Vagina (tissue), 2 donors: Measurements from ENCODE around the gene MBOAT2. TPM values are rescaled to one million over a fixed set of nuclear protein-coding genes. Genes with fewer than 3 reads are reported as not detected.

Experiments
- DNase-seq, 2 donors: peaks; one replicate each; pipeline ENCODE4 v3.0.0-alpha.2; 2017; ENCODE audit errors: extremely low spot score in 2 of 2
- H3K27ac ChIP-seq: fragments of 200-600 bp; sonication (generic); one replicate; pipeline ENCODE4 v1.5.1; 2019
- H3K27me3 ChIP-seq: fragments of 200-600 bp; sonication (generic); one replicate; pipeline ENCODE4 v1.5.1; 2019
- H3K36me3 ChIP-seq, 2 donors: fragments of 200-600 bp; sonication (generic); one replicate each; pipeline ENCODE4 v1.5.1; 2017 to 2019
- H3K4me1 ChIP-seq: fragments of 200-600 bp; sonication (generic); one replicate; pipeline ENCODE4 v1.5.1; 2019
- H3K4me3 ChIP-seq, 2 donors: fragments of 200-600 bp; sonication (generic); 1 replicate in 1 of 2; 2 replicates in 1 of 2; pipeline ENCODE4 v1.5.1; 2016 to 2019
- H3K9me3 ChIP-seq: fragments of 200-600 bp; sonication (generic); one replicate; pipeline ENCODE4 v1.5.1; 2019
- CTCF ChIP-seq, 3 experiments: fragments of 450-650 bp in 2 of 3; fragments of 200-600 bp in 1 of 3; sonication (generic) in 1 of 3; IDR thresholded peaks; one replicate each; pipeline ENCODE4 v1.5.1; 2017 to 2019; ENCODE audit warnings: antibody characterized with exemption in 3 of 3, mild to moderate bottlenecking in 2 of 3, moderate library complexity in 2 of 3
- POLR2A ChIP-seq, 2 donors: fragments of 450-650 bp; IDR thresholded peaks; one replicate each; pipeline ENCODE4 v1.6.1; 2017; ENCODE audit warnings: antibody characterized with exemption in 2 of 2, mild to moderate bottlenecking in 2 of 2, moderate library complexity in 2 of 2
- POLR2AphosphoS5 ChIP-seq, 2 donors: sonication (generic); formaldehyde crosslinking; IDR thresholded peaks; one replicate each; pipeline ENCODE4 v1.9.0; 2017; ENCODE audit warnings: antibody characterized with exemption in 2 of 2, mild to moderate bottlenecking in 2 of 2, low read depth in 1 of 2; ENCODE audit not compliant: insufficient read depth in 1 of 2
- intact Hi-C: fragments of 100-400 bp; cut with DNase I; formaldehyde crosslinking; loops from one replicate; pipeline ENCODE4 v1.15.1; 2023
- total RNA-seq: library from RNA; depleted of rRNA; stranded (reverse); fragments of >200 nt; gene quantifications from one replicate; pipeline ENCODE4 v1.2.3, GENCODE V29; 2016

Gene MBOAT2
- total RNA-seq, 1 donor from 2014 or later = 32.9 TPM

GRCh38 chr2:8886876-8887275 is 116.6 kb downstream of the MBOAT2 start:
- Histone ChIP-seq H3K9me3 (no peaks in the 10 kb centered on the region), H3K4me3 (no peak overlapping the region), H3K27ac (no peak overlapping the region), H3K36me3 (no peaks in the 10 kb centered on the region), H3K27me3 (no peaks in the 10 kb centered on the region), H3K4me1 (no peaks in the 10 kb centered on the region)
- intact Hi-C loops = no loop called here
- TF ChIP-seq POLR2A (IDR thresholded peaks at IDR 0.05) (no peak), CTCF (IDR thresholded peaks at IDR 0.05) (no peak), POLR2AphosphoS5 (IDR thresholded peaks at IDR 0.05; ENCODE audit: insufficient read depth in 1 of 2, low read depth in 1 of 2) (no peak)
- no peak for DNase-seq

- no peak for DNase-seq
- Histone ChIP-seq H3K36me3 (no peaks in the 10 kb centered on the region), H3K27me3 (no peaks in the 10 kb centered on the region), H3K4me3 (no peak overlapping the region), H3K4me1 (no peaks in the 10 kb centered on the region), H3K27ac (no peak overlapping the region), H3K9me3 (no peaks in the 10 kb centered on the region)
- intact Hi-C loops = no loop called here
- no peak for TF ChIP-seq CTCF (IDR thresholded peaks at IDR 0.05)
- no peak for TF ChIP-seq POLR2A (IDR thresholded peaks at IDR 0.05)
- TF ChIP-seq POLR2AphosphoS5 (IDR thresholded peaks at IDR 0.05; ENCODE audit: insufficient read depth in 1 of 2, low read depth in 1 of 2) = no peak
Measured at GRCh38 chr2:8886202-8886518, 117.3 kb downstream of the MBOAT2 start.

- Histone ChIP-seq H3K36me3 (no peaks in the 10 kb centered on the region), H3K9me3 (no peaks in the 10 kb centered on the region), H3K27ac (no peak overlapping the region), H3K27me3 (no peaks in the 10 kb centered on the region), H3K4me3 (no peak overlapping the region), H3K4me1 (no peaks in the 10 kb centered on the region)
- no peak for TF ChIP-seq CTCF (IDR thresholded peaks at IDR 0.05)
- no peak for TF ChIP-seq POLR2AphosphoS5 (IDR thresholded peaks at IDR 0.05; ENCODE audit: insufficient read depth in 1 of 2, low read depth in 1 of 2)
- no peak for TF ChIP-seq POLR2A (IDR thresholded peaks at IDR 0.05)
- no peak for DNase-seq
- intact Hi-C loops = no loop called here
Measured at GRCh38 chr2:8885449-8886201, 117.9 kb downstream of the MBOAT2 start.

- H3K27me3 ChIP-seq = no peaks in the 10 kb centered on the region
- DNase-seq = no peak
- TF ChIP-seq CTCF (IDR thresholded peaks at IDR 0.05) = no peak
- no peak for TF ChIP-seq POLR2A (IDR thresholded peaks at IDR 0.05)
- TF ChIP-seq POLR2AphosphoS5 (IDR thresholded peaks at IDR 0.05; ENCODE audit: insufficient read depth in 1 of 2, low read depth in 1 of 2) = no peak
- no peaks in the 10 kb centered on the region for H3K9me3 ChIP-seq
- H3K36me3 ChIP-seq = no peaks in the 10 kb centered on the region
- H3K4me3 ChIP-seq = no peak overlapping the region
- intact Hi-C loops = no loop called here
- no peaks in the 10 kb centered on the region for H3K4me1 ChIP-seq
- H3K27ac ChIP-seq = no peak overlapping the region
Measured at GRCh38 chr2:8884812-8885211, 118.7 kb downstream of the MBOAT2 start.

GRCh38 chr2:8882094-8882493 is 121.4 kb downstream of the MBOAT2 start:
- no peak for TF ChIP-seq POLR2A (IDR thresholded peaks at IDR 0.05)
- no peak for TF ChIP-seq POLR2AphosphoS5 (IDR thresholded peaks at IDR 0.05; ENCODE audit: insufficient read depth in 1 of 2, low read depth in 1 of 2)
- no peak for TF ChIP-seq CTCF (IDR thresholded peaks at IDR 0.05)
- DNase-seq = no peak
- intact Hi-C loops = no loop called here
- Histone ChIP-seq H3K9me3 (no peaks in the 10 kb centered on the region), H3K4me3 (no peak overlapping the region), H3K27me3 (no peaks in the 10 kb centered on the region), H3K36me3 (no peaks in the 10 kb centered on the region), H3K4me1 (no peaks in the 10 kb centered on the region), H3K27ac (no peak overlapping the region)
